MM.1S (cell line): ENCODE data around the gene RNF126.

Source experiments
- DNase-seq: peaks from one replicate; pipeline ENCODE4 v3.0.0-alpha.2; 2015
- H2AFZ ChIP-seq: fragments of 300-600 bp; sonication (generic); 2 replicates; pipeline ENCODE4 v1.6.0; 2016; ENCODE audit warnings: antibody characterized with exemption, low read length
- H3F3A ChIP-seq: fragments of 300-600 bp; sonication (generic); 2 replicates; pipeline ENCODE4 v1.6.1; 2016; ENCODE audit warnings: mild to moderate bottlenecking, antibody characterized with exemption, low read length, moderate library complexity, mixed read lengths; ENCODE audit not compliant: insufficient read depth
- H3K27ac ChIP-seq: fragments of 300-600 bp; sonication (generic); 2 replicates; pipeline ENCODE4 v1.5.1; 2016; ENCODE audit warnings: mild to moderate bottlenecking, low read length
- H3K27me3 ChIP-seq: fragments of 300-600 bp; sonication (generic); replicated peaks from 2 replicates; pipeline ENCODE4 v1.6.0; 2016; ENCODE audit warnings: low read length; ENCODE audit not compliant: insufficient read depth
- H3K36me3 ChIP-seq: fragments of 300-600 bp; sonication (generic); replicated peaks from 2 replicates; pipeline ENCODE4 v1.6.1; 2016; ENCODE audit warnings: mild to moderate bottlenecking, low read length, mixed read lengths; ENCODE audit not compliant: insufficient read depth
- H3K4me1 ChIP-seq: fragments of 300-600 bp; sonication (generic); 2 replicates; pipeline ENCODE4 v1.6.1; 2016; ENCODE audit warnings: low read length, mixed read lengths
- H3K4me2 ChIP-seq: fragments of 300-600 bp; sonication (generic); 2 replicates; pipeline ENCODE4 v1.6.0; 2016; ENCODE audit warnings: low read depth, low read length
- H3K4me3 ChIP-seq: fragments of 300-600 bp; sonication (generic); 2 replicates; pipeline ENCODE4 v1.5.1; 2016; ENCODE audit warnings: low read length, mixed read lengths
- H3K79me2 ChIP-seq: fragments of 300-600 bp; sonication (generic); 2 replicates; pipeline ENCODE4 v1.6.1; 2016; ENCODE audit warnings: mixed run types, low read length, mixed read lengths
- H3K9ac ChIP-seq: fragments of 300-600 bp; sonication (generic); 2 replicates; pipeline ENCODE4 v1.6.1; 2016; ENCODE audit warnings: low read length, mixed read lengths
- H3K9me2 ChIP-seq: fragments of 300-600 bp; sonication (generic); replicated peaks from 2 replicates; pipeline ENCODE4 v1.6.1; 2016; ENCODE audit warnings: mild to moderate bottlenecking, low read length, mixed read lengths; ENCODE audit not compliant: insufficient read depth
- H3K9me3 ChIP-seq: fragments of 300-600 bp; sonication (generic); replicated peaks from 2 replicates; pipeline ENCODE4 v1.6.1; 2016; ENCODE audit warnings: mild to moderate bottlenecking, low read length, mixed read lengths; ENCODE audit not compliant: insufficient read depth
- H4K20me1 ChIP-seq: fragments of 300-600 bp; sonication (generic); 2 replicates; pipeline ENCODE4 v1.6.1; 2016; ENCODE audit warnings: mild to moderate bottlenecking, low read length, moderate library complexity, mixed read lengths; ENCODE audit not compliant: insufficient read depth
- CTCF ChIP-seq: fragments of 300-600 bp; sonication (generic); IDR thresholded peaks from 2 replicates; pipeline ENCODE4 v1.5.1; 2016; ENCODE audit warnings: antibody characterized with exemption, low read length, mixed read lengths
- EZH2 ChIP-seq: fragments of 300-600 bp; sonication (generic); optimal IDR thresholded peaks from 2 replicates; pipeline ENCODE3; 2017; ENCODE audit warnings: low read depth, mild to moderate bottlenecking, antibody characterized with exemption, low read length, mixed read lengths
- EZH2phosphoT487 ChIP-seq: fragments of 300-600 bp; sonication (generic); IDR thresholded peaks from 2 replicates; pipeline ENCODE4 v1.6.1; 2018; ENCODE audit warnings: antibody characterized with exemption, low read length

RNF126 gene

GRCh38 chr19:686589-687297, 23.7 kb upstream of the RNF126 start:
- Histone ChIP-seq H3K9me3 (no peaks in the 10 kb centered on the region), H3K79me2 (no peaks in the 10 kb centered on the region), H3K36me3 (no peaks in the 10 kb centered on the region), H3K27me3 (peaks cover 86% of the 10 kb centered on the region), H3K27ac (no peak overlapping the region), H2AFZ (no peak overlapping the region), H3K4me1 (no peaks in the 10 kb centered on the region), H3K9me2 (no peaks in the 10 kb centered on the region), H3K4me3 (no peak overlapping the region), H3F3A (no peaks in the 10 kb centered on the region), H3K4me2 (no peak overlapping the region), H3K9ac (no peak overlapping the region), H4K20me1 (no peaks in the 10 kb centered on the region)
- no peak for DNase-seq
- TF ChIP-seq EZH2phosphoT487 = no peak
- TF ChIP-seq CTCF = no peak
- no peak for TF ChIP-seq EZH2

GRCh38 chr19:685454-685931, 22.5 kb upstream of the RNF126 start:
- Histone ChIP-seq H3K27me3 (peaks cover 73% of the 10 kb centered on the region), H4K20me1 (no peaks in the 10 kb centered on the region), H3K4me1 (no peaks in the 10 kb centered on the region), H3K9me2 (no peaks in the 10 kb centered on the region), H3K9me3 (no peaks in the 10 kb centered on the region), H3K36me3 (no peaks in the 10 kb centered on the region), H2AFZ (no peak overlapping the region), H3K9ac (no peak overlapping the region), H3K4me2 (no peak overlapping the region), H3K79me2 (no peaks in the 10 kb centered on the region), H3K4me3 (no peak overlapping the region), H3K27ac (no peak overlapping the region), H3F3A (no peaks in the 10 kb centered on the region)
- TF ChIP-seq EZH2phosphoT487 = no peak
- TF ChIP-seq EZH2 = no peak
- no peak for TF ChIP-seq CTCF
- no peak for DNase-seq

- no peak overlapping the region for H3K9ac ChIP-seq
- no peak overlapping the region for H3K4me3 ChIP-seq
- no peaks in the 10 kb centered on the region for H3K79me2 ChIP-seq
- peaks cover 51% of the 10 kb centered on the region for H3K27me3 ChIP-seq
- H3F3A ChIP-seq = no peaks in the 10 kb centered on the region
- H3K9me3 ChIP-seq = no peaks in the 10 kb centered on the region
- H3K36me3 ChIP-seq = no peaks in the 10 kb centered on the region
- TF ChIP-seq CTCF (no peak), EZH2phosphoT487 (no peak), EZH2 (no peak)
- H2AFZ ChIP-seq = no peak overlapping the region
- H3K4me2 ChIP-seq = no peak overlapping the region
- H3K27ac ChIP-seq = no peak overlapping the region
- DNase-seq = no peak
- H3K4me1 ChIP-seq = no peaks in the 10 kb centered on the region
- H3K9me2 ChIP-seq = no peaks in the 10 kb centered on the region
- H4K20me1 ChIP-seq = no peaks in the 10 kb centered on the region
Measured at GRCh38 chr19:682678-683320, 19.8 kb upstream of the RNF126 start.
